GM08714 (cell line): Measurements from ENCODE around the gene GLOD5.

ENCODE experiments used
- H3K4me3 ChIP-seq: fragments of 200-500 bp; sonication (Bioruptor generic); 2 replicates; pipeline ENCODE4 v1.5.1; 2014; ENCODE audit warnings: mild to moderate bottlenecking, low read length, inconsistent platforms
- ZNF274 ChIP-seq: IDR thresholded peaks from 2 replicates; pipeline ENCODE4 v1.6.1; 2012; ENCODE audit warnings: mild to moderate bottlenecking, low read depth, low read length

Gene GLOD5

GRCh38 chrX:48737940-48738339, 23.6 kb upstream of the GLOD5 start:
- peak overlapping the region; percentile 78 for H3K4me3 ChIP-seq
- no peak for TF ChIP-seq ZNF274

DNA sequence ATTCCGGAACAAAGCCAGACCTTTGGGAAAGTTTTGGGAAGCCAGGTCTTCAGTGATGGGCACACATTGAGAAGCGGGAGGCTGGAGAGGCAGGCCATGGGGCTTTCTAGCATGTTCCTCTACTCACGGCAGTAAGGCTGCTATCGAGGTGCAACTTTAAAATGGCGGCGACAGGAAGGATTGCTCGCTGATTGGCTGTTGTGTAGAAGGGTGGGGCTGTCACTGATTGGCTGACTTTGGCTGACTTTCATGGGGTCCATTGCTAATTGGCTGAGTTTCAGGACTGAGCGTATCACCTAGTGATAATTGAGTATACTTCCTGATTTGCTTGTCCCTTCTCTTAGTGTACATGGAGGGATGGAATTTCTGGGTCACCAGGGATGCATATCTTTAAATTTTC, 19.7 kb upstream of the GLOD5 start:
- TF ChIP-seq ZNF274: no peak
- no peak overlapping the region for H3K4me3 ChIP-seq

- no peak for TF ChIP-seq ZNF274
- no peak overlapping the region for H3K4me3 ChIP-seq
These were observed 16.3 kb upstream of the GLOD5 start for GRCh38 chrX:48745222-48745621.

DNA sequence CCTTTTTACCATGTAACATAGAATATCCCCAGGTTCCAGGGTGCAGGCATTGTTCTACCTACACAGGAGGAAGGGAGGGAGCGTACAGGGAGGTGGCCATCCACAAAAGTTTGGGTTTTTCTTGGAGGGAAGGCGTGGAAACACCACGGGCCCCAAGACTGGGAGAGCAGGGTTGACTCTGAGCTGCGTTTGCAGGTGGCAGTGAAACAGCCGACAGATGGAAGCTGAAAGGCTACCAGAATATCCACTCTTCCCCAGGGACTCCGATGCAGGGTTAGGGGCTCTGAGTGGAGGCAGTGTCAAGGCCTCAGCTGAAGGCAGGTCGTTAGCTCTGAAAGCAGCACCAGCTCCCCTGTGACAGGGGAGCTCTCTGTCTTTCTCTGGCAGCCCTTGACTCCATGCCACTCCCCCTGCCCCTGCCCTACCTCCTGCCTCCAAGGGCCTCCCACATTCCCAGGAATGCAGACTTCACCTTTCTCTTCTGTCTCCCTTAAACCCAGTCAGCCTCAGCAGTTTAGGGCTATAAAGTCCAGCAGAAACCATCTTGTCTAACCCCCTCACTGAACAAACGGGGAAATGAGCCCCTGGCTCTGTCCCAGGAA, 14.0 kb upstream of the GLOD5 start:
- TF ChIP-seq ZNF274: no peak
- no peak overlapping the region for H3K4me3 ChIP-seq

DNA sequence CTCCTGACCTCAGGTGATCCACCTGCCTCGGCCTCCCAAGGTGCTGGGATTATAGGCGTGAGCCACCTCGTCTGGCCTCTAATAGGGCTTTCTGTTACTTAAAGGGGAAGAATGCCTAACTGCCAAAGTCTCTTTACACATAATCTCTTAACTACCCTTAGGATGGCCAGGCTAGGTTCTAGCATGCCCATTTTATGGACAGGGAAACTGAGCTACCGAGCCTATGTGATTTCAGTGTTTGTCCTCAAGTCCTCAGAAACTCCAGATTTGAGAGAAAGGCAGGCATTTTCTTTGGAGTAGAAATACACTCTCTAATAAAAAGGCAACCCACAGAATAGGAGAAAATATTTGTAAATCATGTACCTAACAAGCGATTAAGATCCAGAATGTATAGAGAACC, 12.4 kb upstream of the GLOD5 start:
- no peak for TF ChIP-seq ZNF274
- H3K4me3 ChIP-seq: no peak overlapping the region

GRCh38 chrX:48751343-48751742, 10.2 kb upstream of the GLOD5 start:
- no peak overlapping the region for H3K4me3 ChIP-seq
- no peak for TF ChIP-seq ZNF274

DNA sequence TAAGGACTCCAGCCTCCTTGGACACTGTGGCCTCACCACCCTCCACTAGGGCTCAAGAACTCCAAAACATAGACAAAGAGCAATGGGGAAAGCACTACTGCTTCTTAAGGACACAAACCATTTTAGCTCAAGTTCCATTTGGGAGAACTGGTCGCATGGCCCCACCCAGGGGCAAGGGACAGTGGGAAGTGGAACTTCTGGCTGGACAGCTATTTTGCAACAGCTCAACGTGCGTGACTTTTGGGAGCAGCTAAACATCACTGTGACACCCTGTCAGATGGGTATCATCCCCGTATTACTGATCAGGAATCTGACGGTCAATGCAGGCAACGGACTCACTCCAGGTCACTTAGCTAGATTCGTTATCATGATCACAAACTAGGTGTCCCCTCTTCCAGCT, 9.0 kb upstream of the GLOD5 start:
- no peak overlapping the region for H3K4me3 ChIP-seq
- TF ChIP-seq ZNF274: no peak

DNA sequence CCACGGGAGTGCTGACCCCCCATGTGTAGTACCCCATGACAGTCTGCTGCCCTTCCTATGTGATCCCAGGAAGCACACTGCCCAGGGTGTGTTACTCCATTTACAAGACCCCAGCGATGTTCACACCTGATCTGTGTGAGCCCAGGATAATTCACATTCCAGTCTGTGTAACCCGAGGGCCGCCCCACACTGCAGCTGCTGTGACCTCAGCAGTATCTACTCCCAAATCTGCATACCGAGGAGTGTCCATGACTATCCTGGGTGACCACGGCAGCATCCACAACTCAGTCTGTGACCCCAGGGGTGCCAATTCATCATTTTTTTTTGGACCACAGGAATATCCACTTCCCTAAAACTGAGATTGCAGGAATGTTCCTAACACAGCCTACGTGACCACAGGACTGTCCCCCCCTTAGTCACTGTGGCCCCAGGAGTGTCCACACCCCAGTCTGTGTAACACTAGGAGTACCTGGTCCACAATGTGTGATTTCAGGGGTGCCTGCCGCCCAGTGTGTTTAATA, 7.8 kb upstream of the GLOD5 start:
- TF ChIP-seq ZNF274: no peak
- H3K4me3 ChIP-seq: no peak overlapping the region

DNA sequence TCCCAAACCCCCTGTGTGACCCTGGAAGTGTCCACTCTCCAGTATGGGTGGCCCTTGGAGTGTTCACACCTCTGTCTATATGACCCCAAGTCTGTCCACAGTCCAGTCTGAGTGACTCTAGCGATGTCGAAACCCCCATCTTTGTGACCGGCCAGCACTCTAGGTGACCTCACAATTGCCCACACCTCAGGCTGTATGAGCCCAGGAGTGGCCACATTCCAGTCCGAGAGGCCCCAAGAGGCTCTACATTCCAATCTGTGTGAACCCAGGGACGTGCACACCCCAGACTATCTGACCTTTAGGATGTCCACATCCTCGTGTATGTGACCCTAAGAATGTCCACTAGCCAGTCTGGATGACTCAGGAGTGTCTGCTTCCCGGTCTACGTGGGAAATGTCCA, 7.3 kb upstream of the GLOD5 start:
- no peak overlapping the region for H3K4me3 ChIP-seq
- no peak for TF ChIP-seq ZNF274

- H3K4me3 ChIP-seq: no peak overlapping the region
- TF ChIP-seq ZNF274: no peak
These were observed 7.7 kb downstream of the GLOD5 start for GRCh38 chrX:48769230-48769629.

- TF ChIP-seq ZNF274: no peak
- no peak overlapping the region for H3K4me3 ChIP-seq
These were observed 8.7 kb downstream of the GLOD5 start for GRCh38 chrX:48770296-48770695.

GRCh38 chrX:48772602-48773001, 11.1 kb downstream of the GLOD5 start:
- no peak for TF ChIP-seq ZNF274

GRCh38 chrX:48776818-48777439, 15.4 kb downstream of the GLOD5 start:
- no peak for TF ChIP-seq ZNF274
- H3K4me3 ChIP-seq: no peak overlapping the region

More at GRCh38 chrX:48772602-48773001, 11.1 kb downstream of the GLOD5 start:
- no peak overlapping the region for H3K4me3 ChIP-seq

- no peak for TF ChIP-seq ZNF274
- no peak overlapping the region for H3K4me3 ChIP-seq
These were observed 17.9 kb downstream of the GLOD5 start for GRCh38 chrX:48779399-48779798.

DNA sequence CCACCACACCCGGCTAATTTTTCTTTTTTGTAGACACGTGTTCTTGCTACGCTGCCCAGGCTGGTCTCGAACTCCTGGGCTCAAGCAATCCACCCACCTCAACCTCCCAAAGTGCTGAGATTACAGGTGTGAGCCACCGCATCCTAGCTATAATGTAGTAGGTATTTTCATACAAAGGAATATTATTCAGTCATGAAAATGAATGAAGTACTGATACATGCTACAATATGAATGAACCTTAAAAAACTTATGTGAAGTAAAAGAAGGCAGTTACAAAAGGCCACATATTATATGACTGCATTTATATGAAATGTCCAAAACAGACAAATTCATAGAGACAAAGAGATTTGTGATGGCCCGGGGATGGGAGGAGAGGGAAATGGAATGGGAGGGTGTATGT, 20.2 kb downstream of the GLOD5 start:
- TF ChIP-seq ZNF274: no peak

GRCh38 chrX:48782216-48782615, 20.7 kb downstream of the GLOD5 start:
- no peak overlapping the region for H3K4me3 ChIP-seq
- no peak for TF ChIP-seq ZNF274

More for the DNA sequence above, 20.2 kb downstream of the GLOD5 start:
- H3K4me3 ChIP-seq: no peak overlapping the region
